GM18507 (cell line): ENCODE data around the gene RRAD.

Source experiments
- DNase-seq: peaks from one replicate; pipeline ENCODE4 v3.0.0; 2011; ENCODE audit warnings: low read depth; ENCODE audit not compliant: insufficient read length; ENCODE audit errors: extremely low spot score
- FAIRE-seq: peaks from 2 replicates; lab custom pipeline; 2011; peaks lifted over from hg19 to GRCh38; lab: Jason Lieb, UNC

RRAD gene

DNA sequence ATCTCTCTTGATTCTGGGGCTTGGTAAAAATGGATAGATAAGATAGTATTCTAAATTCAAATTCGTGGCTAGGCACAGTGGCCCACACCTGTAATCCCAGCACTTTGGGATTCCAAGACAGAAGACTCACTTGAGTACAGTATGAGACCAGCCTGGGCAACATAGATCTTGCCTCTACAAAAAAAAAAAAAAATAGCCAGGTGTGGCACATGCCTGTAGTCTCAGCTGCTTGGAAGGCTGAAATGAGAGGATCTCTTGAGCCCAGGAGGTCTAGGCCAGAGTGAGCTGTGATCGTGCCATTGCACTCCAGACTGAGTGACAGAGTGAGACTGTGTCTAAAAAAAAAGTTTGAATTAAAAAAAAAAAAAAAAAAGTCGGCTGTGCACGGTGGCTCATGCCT, 35.7 kb downstream of the RRAD start:
- FAIRE-seq, result no peak

DNA sequence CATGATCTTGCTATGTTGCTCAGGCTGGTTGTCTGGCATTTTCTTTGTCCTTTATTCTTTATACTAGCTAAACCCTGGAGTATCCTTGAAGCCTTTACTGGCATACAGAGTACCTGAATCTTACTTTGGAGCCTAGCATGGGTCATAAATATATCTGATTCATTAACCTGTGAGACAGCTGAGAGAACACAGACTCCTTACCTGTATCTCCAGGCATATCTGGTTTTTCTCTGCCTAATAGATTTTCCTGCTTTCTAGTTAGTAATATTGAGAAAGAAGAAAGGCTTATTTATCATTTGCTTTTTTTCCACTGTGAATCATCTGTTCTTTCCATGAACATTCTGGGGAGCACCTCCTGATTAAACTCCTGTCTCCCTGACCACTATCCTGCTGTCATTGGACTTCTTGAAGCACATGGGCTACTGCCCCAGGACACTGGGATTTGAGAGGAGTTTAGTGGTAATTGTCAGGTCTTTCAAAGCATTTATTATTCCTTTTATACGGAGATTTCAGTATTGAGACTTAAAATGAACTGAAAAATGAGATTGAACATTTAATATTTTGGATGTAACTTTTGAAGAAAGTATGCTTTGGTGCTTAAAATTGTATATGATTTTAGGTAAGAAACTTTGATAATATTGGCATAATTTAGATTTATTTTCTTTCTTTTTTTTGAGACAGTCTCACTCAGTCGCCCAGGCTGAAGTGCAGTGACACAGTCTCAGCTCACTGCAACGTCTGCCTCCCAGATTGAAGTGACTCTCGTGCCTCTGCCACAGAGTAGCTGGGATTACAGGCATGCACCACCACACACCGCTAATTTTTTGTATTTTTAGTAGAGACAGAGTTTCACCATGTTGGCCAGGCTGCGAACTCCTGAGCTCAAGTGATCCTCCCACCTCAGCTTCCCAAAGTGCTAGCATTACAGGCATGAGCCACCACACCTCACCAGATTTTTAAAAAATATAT, 36.4 kb downstream of the RRAD start:
- no peak for DNase-seq
- FAIRE-seq, result no peak

More for the DNA sequence above, 35.7 kb downstream of the RRAD start:
- DNase-seq, result no peak

GRCh38 chr16:66886914-66887313, 38.4 kb downstream of the RRAD start:
- DNase-seq, result no peak
- FAIRE-seq, result no peak

GRCh38 chr16:66886321-66886720, 39.0 kb downstream of the RRAD start:
- FAIRE-seq (no peak), DNase-seq (no peak)

GRCh38 chr16:66885491-66885890, 39.8 kb downstream of the RRAD start:
- FAIRE-seq (no peak), DNase-seq (no peak)

DNA sequence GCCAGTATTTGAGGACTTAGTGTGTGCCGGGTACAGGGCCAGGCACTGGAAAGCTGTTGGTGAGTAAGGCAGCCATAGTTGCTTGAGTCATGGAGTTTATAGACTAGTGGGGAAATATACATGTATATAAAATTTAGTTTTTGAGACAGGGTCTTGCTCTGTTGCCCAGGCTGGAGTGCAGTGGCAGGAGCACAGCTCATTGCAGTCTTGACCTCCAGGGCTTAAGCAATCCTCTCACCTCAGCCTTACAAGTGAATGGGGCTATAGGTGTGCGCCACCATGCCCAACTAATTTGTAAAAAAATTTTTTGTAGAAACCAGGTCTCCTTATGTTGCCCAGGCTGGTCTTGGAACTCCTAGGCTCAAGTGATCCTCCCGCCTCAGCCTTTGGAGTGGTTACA, 42.6 kb downstream of the RRAD start:
- FAIRE-seq (no peak), DNase-seq (no peak)

- no peak for DNase-seq
- no peak for FAIRE-seq
Observed at GRCh38 chr16:66881964-66882508, 43.3 kb downstream of the RRAD start.

DNA sequence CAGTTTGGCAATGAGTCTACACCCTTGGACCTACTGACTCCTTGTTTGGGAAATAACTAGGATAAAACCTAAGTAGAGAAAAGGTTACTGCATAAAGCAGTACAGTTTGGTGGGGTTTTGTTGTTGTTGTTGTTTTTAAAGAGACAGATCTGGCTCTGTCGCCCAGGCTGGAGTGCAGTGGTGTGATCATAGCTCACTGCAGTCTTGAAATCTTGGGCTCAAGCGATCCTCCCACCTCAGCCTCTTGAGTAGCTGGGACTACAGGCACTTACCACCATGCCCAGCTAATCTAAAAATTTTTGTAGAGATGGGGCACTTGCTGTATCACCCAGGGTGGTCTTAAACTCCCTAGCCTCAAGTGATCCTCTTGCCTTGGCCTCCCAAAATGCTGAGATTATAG, 43.8 kb downstream of the RRAD start:
- no peak for DNase-seq
- FAIRE-seq, result no peak

GRCh38 chr16:66881014-66881417, 44.3 kb downstream of the RRAD start:
- no peak for FAIRE-seq

GRCh38 chr16:66880288-66881013, 44.9 kb downstream of the RRAD start, which contains the start of gene PDP2:
TSS of gene PDP2 (plus strand) at chr16:66880515. CDS start at chr16:66884285, 3,770 bp downstream.
- FAIRE-seq (peak; percentile 92), DNase-seq (peak; percentile 78)

More at GRCh38 chr16:66881014-66881417, 44.3 kb downstream of the RRAD start:
- no peak for DNase-seq

- FAIRE-seq, result peak; percentile 31
Observed at GRCh38 chr16:66878067-66878466, 47.3 kb downstream of the RRAD start.

GRCh38 chr16:66874079-66874775, 51.1 kb downstream of the RRAD start:
- FAIRE-seq (peak; percentile 41), DNase-seq (no peak)

More at GRCh38 chr16:66878067-66878466, 47.3 kb downstream of the RRAD start:
- DNase-seq, result no peak

DNA sequence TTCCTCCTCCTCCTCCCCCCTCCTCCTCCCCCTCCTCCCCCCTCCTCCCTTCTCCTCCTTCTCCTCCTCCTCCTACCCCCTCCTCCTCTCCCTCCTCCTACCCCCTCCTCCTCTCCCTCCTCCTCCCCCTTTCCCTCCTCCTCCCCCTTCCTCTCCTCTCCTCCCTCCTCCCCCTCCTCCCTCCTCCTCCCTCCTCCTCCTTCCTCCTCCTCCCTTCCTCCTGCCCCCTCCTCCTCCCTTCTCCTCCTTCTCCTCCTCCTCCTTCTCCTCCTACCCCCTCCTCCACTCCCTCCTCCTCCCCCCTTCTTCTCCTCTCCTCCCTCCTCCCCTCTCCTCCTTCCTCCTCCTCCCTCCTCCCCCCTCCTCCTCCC, 51.7 kb downstream of the RRAD start:
- DNase-seq, result no peak
- no peak for FAIRE-seq

DNA sequence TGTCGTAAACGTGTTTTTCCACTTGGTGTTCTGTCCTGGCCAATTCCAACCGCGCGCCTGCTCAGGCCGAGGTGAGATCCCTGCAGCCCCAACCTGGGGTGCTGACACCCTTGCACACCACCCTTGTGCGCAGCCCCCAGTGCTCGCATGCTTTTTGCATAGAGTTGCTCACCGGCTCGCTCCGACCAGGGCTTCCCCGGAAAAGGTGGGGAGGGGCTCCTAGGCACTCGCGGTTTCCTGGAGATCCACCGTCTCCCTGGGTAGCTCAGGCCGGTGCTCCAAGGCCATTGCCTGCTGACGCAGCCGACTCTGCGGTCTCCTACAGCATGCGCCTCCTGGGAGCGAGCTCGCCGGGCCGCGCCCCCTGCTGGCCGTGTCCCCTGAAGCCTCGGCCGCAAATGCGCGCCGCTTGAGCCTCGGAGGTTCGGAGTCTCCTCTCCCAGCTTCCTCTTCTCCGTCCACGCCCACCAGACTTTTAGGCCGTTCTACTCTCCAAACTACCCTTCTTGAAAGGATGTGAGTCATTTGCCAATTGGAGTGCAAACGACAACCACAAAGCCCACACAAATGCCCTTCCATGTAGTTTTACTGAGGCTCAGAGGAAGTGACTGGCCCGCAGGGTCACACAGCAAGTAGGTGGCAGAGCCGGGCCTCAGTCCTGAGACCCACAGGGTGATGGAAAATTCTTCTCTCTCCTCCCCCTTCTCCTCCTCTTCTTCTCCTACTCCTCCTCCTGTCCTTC, 52.2 kb downstream of the RRAD start:
- DNase-seq (peak; percentile 76), FAIRE-seq (peak; percentile 98)

- no peak for DNase-seq
- FAIRE-seq, result no peak
Observed at GRCh38 chr16:66872559-66872942, 52.8 kb downstream of the RRAD start.

- FAIRE-seq (no peak), DNase-seq (no peak)
Observed at GRCh38 chr16:66871840-66872239, 53.5 kb downstream of the RRAD start.
